GM18873 (cell line): ENCODE results near the gene SOS1.

Source experiments
- ATAC-seq: cut with Tn5 transposase; IDR thresholded peaks from one replicate; pipeline ENCODE4 v1.9.1; 2021; ENCODE audit warnings: mild to moderate bottlenecking, moderate library complexity, moderate number of reproducible peaks; ENCODE audit not compliant: unreplicated experiment, low FRiP score

Gene SOS1

DNA sequence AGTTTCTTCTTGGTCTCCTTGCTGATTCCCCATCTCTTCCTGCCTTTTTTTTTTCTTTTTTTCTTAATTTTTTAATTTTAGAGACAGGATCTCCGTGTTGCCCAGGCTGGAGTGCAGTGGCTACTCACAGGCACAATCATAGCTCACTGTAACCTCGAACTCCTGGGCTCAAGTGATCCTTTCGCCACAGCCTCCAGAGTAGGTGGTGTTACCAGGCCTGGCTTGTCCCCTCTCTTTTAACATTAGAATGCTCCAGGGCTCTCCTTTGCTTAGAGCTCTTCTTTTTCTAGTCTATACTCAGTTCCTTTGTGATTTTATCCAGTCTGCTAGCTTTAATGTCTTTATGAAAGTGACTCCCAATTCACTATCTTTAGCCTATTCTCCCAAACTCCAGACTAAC lies 141.9 kb downstream of the SOS1 start:
- ATAC-seq: no peak

GRCh38 chr2:38978296-38978903 lies 142.5 kb downstream of the SOS1 start:
- ATAC-seq: no peak

DNA sequence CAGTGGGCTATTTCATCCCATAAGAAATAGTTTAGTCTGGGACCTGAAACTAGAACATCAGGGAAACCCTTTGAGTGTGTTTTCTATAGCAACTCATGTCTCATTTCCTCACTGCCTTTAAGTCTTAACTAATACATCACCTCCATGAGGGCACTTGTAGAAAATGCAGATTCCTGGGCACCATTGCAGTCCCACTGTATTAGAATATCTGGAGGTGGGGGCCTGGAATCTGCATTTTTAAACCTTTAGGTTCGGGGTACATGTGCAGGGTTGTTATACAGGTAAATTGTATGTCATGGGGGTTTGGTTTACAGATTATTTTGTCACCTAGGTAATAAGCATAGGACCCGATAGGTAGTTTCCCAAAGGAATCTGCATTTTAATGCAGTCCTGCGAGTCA lies 143.8 kb downstream of the SOS1 start:
- ATAC-seq: no peak

DNA sequence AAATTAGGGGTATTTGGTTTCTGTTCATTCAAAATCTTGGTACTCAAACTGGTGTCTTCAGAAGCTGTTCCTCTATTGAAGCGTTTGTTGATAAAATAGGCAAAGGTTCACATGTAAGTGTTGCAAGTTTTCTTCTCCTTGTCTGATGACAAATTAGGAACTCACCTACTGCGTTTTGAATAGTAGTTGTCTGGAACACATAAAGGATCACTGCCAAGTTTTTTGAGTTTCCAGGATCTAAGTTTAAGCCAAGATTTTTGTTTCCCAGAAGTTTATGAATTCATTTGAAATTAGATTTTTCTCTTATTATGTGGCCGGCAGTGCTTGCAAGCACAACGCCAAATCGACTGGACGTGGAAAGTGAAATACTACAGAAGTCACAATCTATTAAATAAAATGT lies 145.8 kb downstream of the SOS1 start:
- no peak for ATAC-seq

DNA sequence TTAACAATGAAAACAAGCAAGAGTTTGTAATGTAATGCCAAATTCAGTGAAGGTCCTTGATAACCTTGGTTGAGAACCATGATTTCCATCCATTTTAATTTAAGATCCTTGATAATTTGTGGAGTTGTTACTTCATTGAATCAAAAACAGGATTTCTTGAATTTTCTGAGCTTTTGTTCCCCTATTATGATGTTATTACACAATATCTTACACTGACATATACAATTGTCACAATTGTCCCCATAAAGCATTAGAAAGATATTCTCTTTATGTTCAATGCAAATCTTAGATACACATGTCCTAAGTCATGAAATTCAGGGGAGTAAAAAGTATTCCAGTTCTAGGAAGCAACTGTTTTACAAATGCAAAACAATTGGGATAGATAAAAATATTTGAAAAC lies 147.6 kb downstream of the SOS1 start:
- ATAC-seq: no peak

GRCh38 chr2:38971377-38971776 lies 149.5 kb downstream of the SOS1 start:
- no peak for ATAC-seq

GRCh38 chr2:38968021-38968420 lies 152.8 kb downstream of the SOS1 start:
- no peak for ATAC-seq

DNA sequence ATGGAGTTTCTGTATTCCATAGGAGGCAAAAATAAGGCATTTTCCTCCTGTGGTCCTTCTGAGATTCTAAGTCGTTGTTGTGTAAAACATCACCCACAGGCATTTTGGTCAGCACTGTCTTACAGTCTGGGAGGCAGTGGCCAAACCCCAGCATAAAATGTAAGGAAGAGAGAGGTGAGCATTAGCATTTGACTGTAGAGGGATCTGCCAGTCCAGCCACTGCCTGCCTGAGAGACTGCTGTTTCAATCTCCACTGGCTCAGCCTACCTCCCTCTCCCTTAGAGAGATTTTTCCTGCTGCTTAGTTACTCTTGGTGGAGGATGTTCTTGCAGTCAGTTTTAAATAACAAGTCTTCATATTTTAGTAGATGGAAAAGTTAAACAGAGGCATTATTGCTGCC lies 154.2 kb downstream of the SOS1 start:
- ATAC-seq: no peak

- ATAC-seq: no peak
Observed at GRCh38 chr2:38966006-38966405, 154.8 kb downstream of the SOS1 start.

- ATAC-seq: no peak
Observed at GRCh38 chr2:38960609-38961320, 160.1 kb downstream of the SOS1 start.

DNA sequence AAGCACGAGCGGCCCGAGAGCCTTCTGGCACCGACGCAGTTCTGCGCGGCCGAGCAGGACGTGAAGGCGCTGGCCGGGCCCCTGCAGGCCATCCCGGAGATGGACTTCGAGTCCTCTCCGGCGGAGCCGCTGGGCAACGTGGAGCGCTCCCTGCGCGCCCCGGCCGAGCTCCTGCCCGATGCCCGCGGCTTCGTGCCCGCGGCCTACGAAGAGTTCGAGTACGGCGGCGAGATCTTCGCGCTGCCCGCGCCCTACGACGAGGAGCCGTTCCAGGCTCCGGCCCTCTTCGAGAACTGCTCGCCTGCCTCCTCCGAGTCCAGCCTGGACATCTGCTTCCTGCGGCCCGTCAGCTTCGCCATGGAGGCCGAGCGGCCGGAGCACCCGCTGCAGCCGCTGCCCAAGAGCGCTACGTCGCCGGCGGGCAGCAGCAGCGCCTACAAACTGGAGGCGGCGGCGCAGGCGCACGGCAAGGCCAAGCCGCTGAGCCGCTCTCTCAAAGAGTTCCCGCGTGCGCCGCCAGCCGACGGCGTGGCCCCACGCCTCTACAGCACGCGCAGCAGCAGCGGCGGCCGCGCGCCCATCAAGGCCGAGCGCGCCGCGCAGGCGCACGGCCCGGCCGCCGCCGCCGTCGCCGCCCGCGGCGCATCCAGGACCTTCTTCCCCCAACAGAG lies 160.8 kb downstream of the SOS1 start:
- no peak for ATAC-seq

GRCh38 chr2:38959466-38959865 lies 161.4 kb downstream of the SOS1 start:
- no peak for ATAC-seq

DNA sequence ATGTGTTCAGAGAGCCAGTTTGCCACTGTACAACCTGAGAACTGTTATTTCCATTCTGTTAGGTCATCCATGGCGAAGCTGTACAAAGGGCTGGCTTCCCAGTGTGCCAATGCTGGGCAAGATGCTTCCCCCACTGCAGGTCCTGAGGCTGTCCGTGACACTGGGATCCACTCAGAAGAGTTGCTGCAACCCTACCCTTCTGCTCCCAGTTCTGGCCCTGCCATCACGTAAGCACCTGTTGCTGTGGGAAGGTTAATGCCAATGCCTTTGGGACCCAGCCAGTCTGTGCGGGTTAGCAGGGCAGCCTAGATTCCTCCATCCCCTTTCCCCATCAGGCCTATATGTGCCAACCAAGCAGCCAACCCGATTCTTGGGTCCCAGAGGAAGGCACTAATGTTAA lies 162.9 kb downstream of the SOS1 start:
- ATAC-seq: no peak

DNA sequence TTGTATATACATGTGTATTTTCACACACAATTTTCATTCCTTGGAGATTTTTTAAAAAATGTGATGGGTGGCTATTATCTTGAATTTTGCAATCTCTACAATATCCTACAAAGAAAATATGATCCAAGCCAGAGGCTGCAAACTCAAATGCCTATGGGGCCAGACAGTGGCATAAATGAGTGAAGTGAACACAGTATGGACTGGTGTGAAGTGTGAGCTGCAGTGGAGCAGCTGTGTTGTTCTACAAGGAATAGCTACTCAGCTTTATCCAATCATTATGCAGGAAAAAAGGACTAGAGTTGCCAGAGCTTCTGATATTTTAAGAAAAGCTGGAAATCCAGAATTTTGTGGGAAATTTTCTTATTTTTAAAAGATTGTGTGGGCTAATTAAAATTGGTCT lies 169.1 kb downstream of the SOS1 start:
- no peak for ATAC-seq

DNA sequence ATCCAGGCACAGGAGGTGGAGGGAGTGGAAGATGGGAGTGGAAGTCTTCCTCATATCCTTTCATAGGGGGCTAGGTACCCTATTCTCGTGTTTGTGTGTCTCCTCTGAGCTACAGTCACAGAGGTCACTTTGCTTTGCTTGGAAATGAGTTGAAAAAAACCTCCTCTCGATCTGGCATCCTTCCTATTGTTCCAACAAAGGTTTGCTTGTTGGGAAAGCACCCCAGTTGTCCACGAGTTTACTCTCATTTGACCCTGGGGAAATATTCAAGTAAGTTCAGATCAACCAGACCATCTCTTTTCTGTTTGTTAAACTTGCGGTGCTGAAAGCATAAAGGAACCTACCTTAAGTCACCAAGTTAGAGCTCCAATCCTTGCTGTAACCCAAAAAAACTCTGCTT lies 171.9 kb downstream of the SOS1 start:
- no peak for ATAC-seq

- ATAC-seq: no peak
Observed at GRCh38 chr2:38948387-38948882, 172.4 kb downstream of the SOS1 start.

DNA sequence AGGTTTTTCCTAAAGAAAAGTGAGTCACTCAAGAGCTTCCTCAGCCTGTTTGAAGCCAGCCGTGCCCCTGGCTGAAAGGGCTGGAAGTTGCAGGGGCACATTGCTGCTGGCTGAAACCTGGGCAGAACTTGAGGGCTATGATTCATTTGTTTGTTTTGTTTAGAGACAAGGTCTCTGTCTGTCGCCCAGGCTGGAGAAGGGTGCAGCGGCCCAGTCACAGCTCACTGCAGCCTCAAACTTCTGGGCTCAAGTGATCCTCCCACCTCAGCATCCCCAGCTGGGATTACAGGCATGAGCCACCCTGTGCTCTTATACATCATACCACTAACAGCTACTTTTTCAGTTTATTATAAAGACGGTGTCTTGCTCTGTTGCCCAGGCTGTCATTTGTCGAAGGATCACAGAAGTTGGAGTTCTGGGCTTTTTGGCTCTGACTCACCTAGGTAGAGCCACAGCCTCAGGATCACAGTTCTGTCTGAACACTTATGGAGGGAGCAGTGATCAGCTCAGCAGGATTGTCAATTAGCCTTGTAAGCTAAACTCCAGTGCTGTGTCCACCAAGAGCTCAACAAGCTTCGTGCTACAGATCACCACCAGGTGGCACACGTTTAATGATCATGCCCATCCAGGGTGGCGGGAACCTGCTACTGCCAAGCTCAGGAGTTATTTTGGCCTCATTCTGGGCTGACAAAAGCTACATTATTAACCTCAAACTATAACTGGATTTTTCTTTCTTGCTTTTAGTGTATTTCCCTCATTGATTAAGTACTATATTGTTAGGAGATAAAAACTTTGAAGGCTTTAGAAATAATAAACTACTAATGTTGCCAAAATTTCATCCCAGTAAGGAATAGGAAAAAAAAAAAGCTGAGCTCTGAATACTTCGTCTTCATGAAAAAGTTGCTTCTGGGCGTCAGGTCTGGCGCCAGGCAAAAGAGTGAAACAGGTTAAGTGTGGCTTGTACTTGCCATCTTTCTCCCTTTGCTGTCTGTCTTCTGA lies 173.3 kb downstream of the SOS1 start:
- no peak for ATAC-seq

- no peak for ATAC-seq
Observed at GRCh38 chr2:38945911-38946310, 174.9 kb downstream of the SOS1 start.

GRCh38 chr2:38945372-38945771 lies 175.5 kb downstream of the SOS1 start:
- no peak for ATAC-seq

DNA sequence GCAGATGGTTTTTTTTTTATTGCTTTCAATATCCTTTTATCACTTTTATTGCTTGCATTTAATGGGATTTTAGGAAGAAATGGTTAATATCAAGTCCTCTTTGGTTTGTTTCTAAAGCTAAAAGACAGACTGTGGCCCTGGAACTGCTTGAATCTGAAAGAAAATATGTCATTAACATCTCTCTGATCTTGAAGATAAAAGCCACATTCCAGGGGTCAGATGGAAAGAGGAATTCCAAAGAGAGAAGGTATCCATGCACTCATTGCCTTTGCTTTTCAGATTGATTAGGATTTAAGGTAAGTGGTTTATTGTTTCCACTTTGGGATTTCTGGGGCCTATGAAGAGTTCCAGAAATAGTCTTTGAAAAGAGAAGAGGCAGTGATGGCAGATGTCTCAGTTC lies 177.1 kb downstream of the SOS1 start:
- ATAC-seq: no peak

DNA sequence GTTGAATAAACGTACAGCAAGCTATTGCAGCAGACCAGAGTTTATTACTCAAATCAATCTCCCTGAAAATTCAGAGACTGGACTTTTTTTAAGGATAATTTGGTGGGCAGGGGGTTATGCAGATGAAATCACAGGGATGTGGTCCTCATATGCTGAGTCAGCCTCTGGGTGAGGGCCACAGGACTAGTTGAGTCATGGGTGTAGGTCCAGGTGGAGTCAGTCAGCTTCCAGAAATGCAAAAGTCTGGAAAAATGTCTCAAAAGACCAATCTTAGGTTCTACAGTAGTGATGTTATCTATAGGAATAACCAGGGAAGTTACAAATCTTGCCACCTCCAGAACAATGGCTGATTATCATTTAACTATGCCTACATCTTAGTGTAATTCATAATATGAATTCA lies 180.1 kb downstream of the SOS1 start:
- no peak for ATAC-seq
